OCI-LY7 (cell line): ENCODE results near the gene DDX39A. TPM values are rescaled to one million over a fixed set of nuclear protein-coding genes. Genes with fewer than 3 reads are reported as not detected.

ENCODE experiments used
- BruUV-seq: library from RNA; stranded (reverse); fragments of 400-500 nt; replicated peaks from 2 replicates; lab custom pipeline; 2021; lab: Mats Ljungman, UMichigan
- CTCF ChIA-PET: fragments of 300-600 bp; sonication (Branson Sonifier 250); formaldehyde crosslinking; loops from one replicate; lab custom pipeline; 2022; ENCODE audit warnings: antibody characterized with exemption; ENCODE audit not compliant: unreplicated experiment; lab: Charles Lee
- POLR2A ChIA-PET: fragments of 300-600 bp; sonication (Branson Sonifier 250); formaldehyde crosslinking; loops from one replicate; lab custom pipeline; 2022; ENCODE audit warnings: antibody characterized with exemption; lab: Charles Lee
- DNase-seq: peaks from one replicate; pipeline ENCODE4 v3.0.0-alpha.2; 2015; ENCODE audit warnings: low spot score
- H2AFZ ChIP-seq: fragments of 200-600 bp; sonication (generic), shearing (Covaris generic); 2 replicates; pipeline ENCODE4 v1.6.1; 2014; ENCODE audit warnings: mild to moderate bottlenecking, antibody characterized with exemption, low read length, moderate library complexity
- H3K27ac ChIP-seq: fragments of 200-600 bp; sonication (generic); 2 replicates; pipeline ENCODE4 v1.5.1; 2014; ENCODE audit warnings: mixed run types, low read depth, mild to moderate bottlenecking, moderate library complexity, low read length, inconsistent platforms; ENCODE audit not compliant: poor library complexity, severe bottlenecking
- H3K36me3 ChIP-seq: fragments of 200-600 bp; sonication (generic); 2 replicates; pipeline ENCODE4 v1.6.1; 2014; ENCODE audit warnings: mild to moderate bottlenecking, antibody characterized with exemption, low read length, moderate library complexity, mixed read lengths; ENCODE audit not compliant: insufficient read depth
- H3K4me1 ChIP-seq: fragments of 200-600 bp; sonication (generic); 2 replicates; pipeline ENCODE4 v1.5.1; 2014; ENCODE audit warnings: mild to moderate bottlenecking, low read length; ENCODE audit not compliant: insufficient read depth, poor library complexity, severe bottlenecking
- H3K4me2 ChIP-seq: fragments of 200-600 bp; sonication (generic); 2 replicates; pipeline ENCODE4 v1.6.1; 2014; ENCODE audit warnings: mild to moderate bottlenecking, low read length
- H3K4me3 ChIP-seq: fragments of 200-600 bp; sonication (generic); 2 replicates; pipeline ENCODE4 v1.5.1; 2014; ENCODE audit warnings: mild to moderate bottlenecking, low read depth, low read length; ENCODE audit not compliant: poor library complexity, severe bottlenecking
- H3K79me2 ChIP-seq: fragments of 200-600 bp; sonication (generic); 2 replicates; pipeline ENCODE4 v1.6.1; 2016; ENCODE audit warnings: low read depth, mild to moderate bottlenecking, low read length, moderate library complexity, mixed read lengths; ENCODE audit not compliant: insufficient read depth
- H3K9me2 ChIP-seq: fragments of 200-600 bp; sonication (generic); 2 replicates; pipeline ENCODE4 v1.6.1; 2016; ENCODE audit warnings: mild to moderate bottlenecking, low read length, mixed read lengths; ENCODE audit not compliant: insufficient read depth
- H3K9me3 ChIP-seq: fragments of 200-600 bp; sonication (generic); 2 replicates; pipeline ENCODE4 v1.6.1; 2014; ENCODE audit warnings: mild to moderate bottlenecking, mixed run types, low read length, mixed read lengths
- H4K20me1 ChIP-seq: fragments of 200-600 bp; sonication (generic); 2 replicates; pipeline ENCODE4 v1.6.1; 2014; ENCODE audit warnings: mild to moderate bottlenecking, antibody characterized with exemption, low read length, moderate library complexity, mixed read lengths; ENCODE audit not compliant: insufficient read depth
- EZH2phosphoT487 ChIP-seq: fragments of 200-600 bp; sonication (generic); IDR thresholded peaks from 2 replicates; pipeline ENCODE4 v1.6.1; 2018; ENCODE audit warnings: low read depth, borderline replicate concordance, mild to moderate bottlenecking, mixed run types, antibody characterized with exemption, low read length, moderate library complexity, mixed read lengths
- intact Hi-C: fragments of 100-400 bp; cut with micrococcal nuclease; formaldehyde crosslinking; loops from one replicate; pipeline ENCODE4 v1.10.0; 2022; ENCODE audit not compliant: unreplicated experiment
- total RNA-seq, 2 experiments: library from RNA; depleted of rRNA in 1 of 2; stranded (reverse); fragments of >200 nt in 1 of 2; shearing (Covaris generic) in 1 of 2; gene quantifications; 2 replicates each; pipeline ENCODE4 v1.2.3, GENCODE V29; 2014 to 2022
- TF ChIP-seq, protein P1 (sequence below): fragments of 200-600 bp; sonication (generic); conservative IDR thresholded peaks from 2 replicates; pipeline ENCODE4 v1.5.1; 2014; ENCODE audit warnings: mild to moderate bottlenecking, antibody characterized with exemption, low read length, moderate library complexity, mixed read lengths

Gene DDX39A
- total RNA-seq, 2 experiments from 2014 or later = 294 to 474 TPM

- CTCF ChIA-PET = interaction anchor here (0.6 kb wide), 1 partner anchor 54 kb away, joined by 3 read pairs; no protein-coding TSS in a partner anchor
- peak overlapping the region; percentile 90 for H3K4me3 ChIP-seq
- H3K79me2 ChIP-seq = peaks cover 31% of the 10 kb centered on the region; the same call in 1 of the 2 replicates
- no peaks in the 10 kb centered on the region for H3K9me2 ChIP-seq
- DNase-seq = peak; percentile 59
- no peaks in the 10 kb centered on the region for H4K20me1 ChIP-seq
- POLR2A ChIA-PET = no interaction called here
- H3K4me2 ChIP-seq = peak overlapping the region; percentile 77
- intact Hi-C loops = loop anchor here (1.0 to 2.0 kb wide), 2 partner anchors 15 to 39 kb away; partner anchors contain the start of gene DDX39A
- no peaks in the 10 kb centered on the region for H3K9me3 ChIP-seq
- TF ChIP-seq EZH2phosphoT487 = no peak
- TF ChIP-seq, protein P1, sequence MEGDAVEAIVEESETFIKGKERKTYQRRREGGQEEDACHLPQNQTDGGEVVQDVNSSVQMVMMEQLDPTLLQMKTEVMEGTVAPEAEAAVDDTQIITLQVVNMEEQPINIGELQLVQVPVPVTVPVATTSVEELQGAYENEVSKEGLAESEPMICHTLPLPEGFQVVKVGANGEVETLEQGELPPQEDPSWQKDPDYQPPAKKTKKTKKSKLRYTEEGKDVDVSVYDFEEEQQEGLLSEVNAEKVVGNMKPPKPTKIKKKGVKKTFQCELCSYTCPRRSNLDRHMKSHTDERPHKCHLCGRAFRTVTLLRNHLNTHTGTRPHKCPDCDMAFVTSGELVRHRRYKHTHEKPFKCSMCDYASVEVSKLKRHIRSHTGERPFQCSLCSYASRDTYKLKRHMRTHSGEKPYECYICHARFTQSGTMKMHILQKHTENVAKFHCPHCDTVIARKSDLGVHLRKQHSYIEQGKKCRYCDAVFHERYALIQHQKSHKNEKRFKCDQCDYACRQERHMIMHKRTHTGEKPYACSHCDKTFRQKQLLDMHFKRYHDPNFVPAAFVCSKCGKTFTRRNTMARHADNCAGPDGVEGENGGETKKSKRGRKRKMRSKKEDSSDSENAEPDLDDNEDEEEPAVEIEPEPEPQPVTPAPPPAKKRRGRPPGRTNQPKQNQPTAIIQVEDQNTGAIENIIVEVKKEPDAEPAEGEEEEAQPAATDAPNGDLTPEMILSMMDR = peak; percentile 25
- H3K27ac ChIP-seq = peak overlapping the region; percentile 60
- peak overlapping the region; percentile 61; the same call in 1 of the 2 replicates for H2AFZ ChIP-seq
- peaks cover 47% of the 10 kb centered on the region for H3K4me1 ChIP-seq
- peaks cover 11% of the 10 kb centered on the region; the same call in 1 of the 2 replicates for H3K36me3 ChIP-seq
- no TSS peak for BruUV-seq
Measured at GRCh38 chr19:14433554-14434501, 14.7 kb upstream of the DDX39A start.

GRCh38 chr19:14432791-14433553, 13.8 kb upstream of the DDX39A start, which contains the start of gene PKN1:
Gene PKN1, plus strand, starts transcription at chr19:14433306. Its CDS starts 216 bp downstream, at chr19:14433522.
- Histone ChIP-seq H3K4me3 (peak within 1 kb of the TSS; percentile 90), H4K20me1 (no peaks in the 10 kb centered on the region), H2AFZ (peak within 1 kb of the TSS; percentile 84), H3K4me1 (peaks cover 45% of the 10 kb centered on the region), H3K27ac (peak within 1 kb of the TSS; percentile 60), H3K9me3 (no peaks in the 10 kb centered on the region), H3K9me2 (no peaks in the 10 kb centered on the region), H3K4me2 (peak within 1 kb of the TSS; percentile 97), H3K36me3 (peaks cover 11% of the 10 kb centered on the region; the same call in 1 of the 2 replicates), H3K79me2 (peaks cover 23% of the 10 kb centered on the region; the same call in 1 of the 2 replicates)
- DNase-seq = peak; percentile 85
- intact Hi-C loops = loop anchor here (1.0 to 2.0 kb wide), 2 partner anchors 14 to 40 kb away; partner anchors contain the start of gene DDX39A
- ChIA-PET POLR2A (interaction anchor here (0.7 to 0.9 kb wide), 3 partner anchors 12 to 341 kb away, joined by 3 to 6 read pairs (median 4); no protein-coding TSS in a partner anchor), CTCF (interaction anchor here (0.6 to 1.2 kb wide), 3 partner anchors 9 to 54 kb away, joined by 3 to 4 read pairs (median 4); no protein-coding TSS in a partner anchor)
- TF ChIP-seq, protein P1 = no peak
- no peak for TF ChIP-seq EZH2phosphoT487
- BruUV-seq = TSS peak; percentile 85
